GM18502 (cell line): ENCODE measurements around the gene ADH1A.
"Not testable (repeated sequence)": the region's sequence is repeated elsewhere in the genome, so short reads cannot be mapped to it uniquely, and the experiment has no call there.

ENCODE experiments used
- ATAC-seq: cut with Tn5 transposase; IDR thresholded peaks from one replicate; pipeline ENCODE4 v1.9.1; 2021; ENCODE audit warnings: mild to moderate bottlenecking; ENCODE audit not compliant: unreplicated experiment, poor library complexity

The ADH1A gene

DNA sequence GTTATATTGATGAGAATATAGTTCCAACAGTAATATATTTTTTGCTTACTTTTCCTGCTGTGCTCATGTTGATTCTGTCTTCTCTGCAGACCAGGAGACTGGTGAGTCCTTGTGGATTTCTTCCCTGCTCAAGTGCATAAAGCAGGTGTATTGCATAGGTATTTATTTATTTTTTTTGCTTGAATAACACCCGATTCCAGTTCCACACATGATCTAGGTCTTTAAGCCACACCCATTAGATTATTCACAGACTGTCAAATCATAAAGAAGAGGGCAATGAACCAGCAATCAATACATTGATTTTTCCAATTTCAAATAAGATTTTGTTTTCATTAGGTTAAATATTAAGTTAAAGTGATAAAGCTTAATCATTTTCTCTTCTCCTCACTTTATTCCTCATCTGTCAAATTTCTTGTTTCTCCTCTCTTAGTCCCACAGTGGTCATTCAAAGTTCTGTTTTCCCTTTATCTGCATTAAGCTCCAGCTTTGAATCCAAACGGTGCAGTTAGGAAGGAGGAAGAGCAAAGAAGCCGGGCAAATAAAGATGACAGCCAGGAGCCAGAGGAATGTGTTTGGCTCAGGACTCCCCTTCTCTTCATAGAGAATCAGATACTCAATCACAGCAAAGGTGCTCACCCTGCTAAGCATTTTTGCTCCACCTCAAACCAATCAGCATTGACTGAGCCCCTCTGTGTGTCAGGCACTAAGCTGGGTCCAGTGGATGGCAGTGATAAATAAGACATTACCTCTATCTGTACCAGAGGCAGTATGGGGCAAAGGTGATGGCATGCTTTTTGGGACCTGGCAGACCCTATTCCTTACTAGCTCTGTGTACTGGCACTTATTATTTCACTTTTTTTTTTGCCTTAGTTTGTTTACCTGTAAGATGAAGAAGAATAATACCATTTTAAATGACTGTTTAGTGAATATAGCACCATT, at the start of gene ADH1A:
Gene ADH1A (minus strand): TSS at position 138 of the 939 bp plus-strand sequence. CDS start 71 bp downstream, at position 67.
- no peak for ATAC-seq

DNA sequence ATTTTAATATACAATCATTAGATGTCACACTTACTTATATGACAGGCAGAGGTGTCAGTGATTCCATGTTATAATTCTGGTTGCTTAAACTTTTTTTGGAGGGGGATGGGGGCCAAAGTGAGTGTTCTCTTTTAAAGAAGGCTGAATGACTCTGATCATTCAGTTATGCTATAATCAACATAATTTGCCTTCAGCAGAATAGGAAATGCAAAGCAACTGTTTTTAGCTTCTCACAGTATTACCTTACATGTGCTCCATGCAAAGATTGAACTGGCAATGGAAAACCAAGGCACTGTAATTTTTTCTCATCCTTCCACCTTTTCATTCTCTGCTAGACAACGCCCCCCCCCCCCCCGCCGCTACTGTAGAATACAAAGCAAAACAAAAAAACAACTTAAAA, 48.4 kb upstream of the ADH1A start:
- ATAC-seq = no peak

DNA sequence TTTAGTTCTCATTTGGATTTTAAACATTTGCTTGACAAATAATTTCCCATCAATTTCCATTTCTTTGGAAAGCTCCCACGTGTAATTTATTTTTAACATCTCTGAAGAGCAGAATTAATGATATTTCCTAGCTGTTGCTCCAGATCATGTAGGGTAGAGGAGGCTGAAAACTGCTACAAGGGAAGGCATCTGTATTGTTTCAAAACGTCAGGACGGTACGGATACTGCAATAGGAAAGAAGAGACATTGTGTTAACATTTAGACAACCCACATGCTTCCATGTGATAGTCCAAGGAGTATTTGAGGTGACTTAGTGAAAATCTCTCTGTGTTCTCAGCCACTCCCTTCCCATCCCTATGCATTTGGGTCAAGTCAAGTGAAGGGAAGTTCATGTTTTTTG, 45.8 kb upstream of the ADH1A start:
- ATAC-seq = no peak

DNA sequence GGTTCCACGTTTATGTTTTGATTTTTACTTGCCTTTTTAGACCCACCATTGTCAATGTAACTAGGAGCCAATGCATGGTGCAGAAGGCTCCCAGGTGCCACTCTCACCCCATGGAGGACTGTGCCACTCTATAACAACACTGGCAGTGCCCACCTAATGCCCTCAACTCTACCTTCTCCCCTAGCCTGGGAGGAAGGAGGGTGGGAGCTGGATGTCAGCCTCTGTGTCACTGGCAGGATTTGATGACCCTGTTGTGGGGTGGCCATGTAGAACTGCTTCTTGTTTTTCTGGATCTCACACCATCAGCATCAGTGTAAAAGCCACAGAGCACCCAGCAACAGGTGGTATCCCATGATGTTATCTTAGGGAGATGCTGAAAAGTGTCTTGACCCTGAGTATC, 44.1 kb upstream of the ADH1A start:
- no peak for ATAC-seq

DNA sequence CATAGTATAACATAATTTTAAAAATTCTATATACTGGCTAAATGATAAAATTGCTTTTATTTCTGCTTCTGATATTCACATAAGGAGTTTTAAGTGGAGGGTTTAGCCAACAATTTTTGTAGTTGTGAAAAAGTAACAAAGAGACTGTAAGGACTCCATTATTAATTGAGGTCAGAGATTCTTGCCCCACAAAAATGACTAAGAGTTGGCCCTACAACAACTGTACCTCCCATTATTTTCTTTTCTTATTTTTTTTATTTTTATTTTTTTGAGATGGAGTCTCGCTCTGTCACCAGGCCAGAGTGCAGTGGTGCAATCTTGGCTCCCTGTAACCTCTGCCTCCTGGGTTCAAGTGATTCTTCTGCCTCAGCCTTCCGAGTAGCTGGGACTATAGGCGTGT, 39.9 kb upstream of the ADH1A start:
- no peak for ATAC-seq

DNA sequence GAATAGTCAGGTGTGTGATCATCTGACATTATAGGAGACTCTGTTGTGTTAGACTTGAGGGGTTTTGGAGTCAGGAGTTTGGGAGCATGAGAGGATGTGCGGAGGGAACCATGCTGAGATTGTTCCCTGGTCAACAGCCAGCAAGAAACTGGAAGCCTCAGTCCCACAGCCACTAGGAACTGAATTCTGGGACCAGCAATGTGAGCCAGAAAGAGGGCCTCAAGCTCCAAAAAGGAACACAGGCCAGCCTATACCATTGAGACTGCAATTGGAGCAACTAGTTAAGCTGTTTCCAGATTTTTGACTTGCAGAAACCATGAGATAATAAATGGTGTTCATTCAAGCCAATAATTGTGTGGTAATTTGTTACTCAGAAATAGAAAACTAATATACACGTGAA, 39.1 kb upstream of the ADH1A start:
- ATAC-seq = no peak

DNA sequence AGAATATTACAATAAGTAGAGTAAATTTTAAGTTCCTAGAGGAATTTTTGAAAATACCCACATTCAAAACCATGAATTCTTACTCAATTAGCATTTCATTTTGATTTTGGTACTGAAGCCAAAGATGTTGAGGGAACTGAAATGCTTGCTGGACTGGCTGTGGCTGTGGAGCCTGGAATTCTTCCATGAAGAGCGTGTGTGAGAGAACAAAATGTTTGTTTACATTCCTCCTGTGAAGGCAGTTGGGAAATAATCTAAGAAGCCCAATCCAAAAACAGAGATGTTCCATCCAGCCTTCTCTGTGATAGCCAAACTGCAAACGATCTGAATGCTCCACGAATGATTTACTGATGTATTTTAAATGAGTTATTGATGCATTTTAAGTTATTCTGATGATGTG, 34.2 kb upstream of the ADH1A start:
- ATAC-seq = no peak

DNA sequence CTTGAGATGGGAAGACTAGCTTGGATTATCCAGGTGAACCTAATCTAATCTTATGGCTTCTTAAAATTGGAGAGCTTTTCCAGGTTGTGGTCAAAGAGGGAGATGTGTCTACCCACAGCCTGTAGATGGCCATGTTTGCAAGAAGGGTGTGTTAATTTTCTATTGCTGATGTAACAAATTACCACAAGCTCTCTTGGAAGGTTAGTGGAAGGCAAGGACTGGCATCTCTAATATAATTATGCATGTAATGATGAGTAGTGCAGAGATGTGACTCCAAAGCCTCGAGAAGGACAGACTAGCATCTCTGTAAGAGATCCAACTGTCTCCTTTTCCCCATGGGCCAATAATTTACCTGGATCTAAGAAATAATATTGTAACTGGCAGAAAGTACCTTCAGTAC, 33.6 kb upstream of the ADH1A start:
- ATAC-seq = no peak

DNA sequence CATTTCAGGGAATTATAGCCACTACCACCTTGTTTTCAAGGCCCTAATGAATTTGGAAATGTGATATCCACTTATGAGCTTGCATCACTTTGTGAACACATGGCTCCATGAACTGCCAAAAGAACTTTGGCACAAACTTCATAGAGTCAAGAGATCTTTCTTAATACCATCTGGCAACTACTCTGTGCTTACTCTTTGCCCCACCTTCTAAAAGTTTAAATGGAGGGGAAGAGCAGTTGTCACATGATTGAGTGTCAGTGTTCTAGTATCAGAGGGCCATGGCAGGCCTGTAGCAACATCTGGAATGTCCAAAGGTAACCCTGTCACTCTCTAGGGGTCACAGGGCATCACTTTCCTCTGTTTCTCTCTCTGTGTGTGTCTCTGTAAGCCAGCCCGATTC, 33.0 kb upstream of the ADH1A start:
- no peak for ATAC-seq

DNA sequence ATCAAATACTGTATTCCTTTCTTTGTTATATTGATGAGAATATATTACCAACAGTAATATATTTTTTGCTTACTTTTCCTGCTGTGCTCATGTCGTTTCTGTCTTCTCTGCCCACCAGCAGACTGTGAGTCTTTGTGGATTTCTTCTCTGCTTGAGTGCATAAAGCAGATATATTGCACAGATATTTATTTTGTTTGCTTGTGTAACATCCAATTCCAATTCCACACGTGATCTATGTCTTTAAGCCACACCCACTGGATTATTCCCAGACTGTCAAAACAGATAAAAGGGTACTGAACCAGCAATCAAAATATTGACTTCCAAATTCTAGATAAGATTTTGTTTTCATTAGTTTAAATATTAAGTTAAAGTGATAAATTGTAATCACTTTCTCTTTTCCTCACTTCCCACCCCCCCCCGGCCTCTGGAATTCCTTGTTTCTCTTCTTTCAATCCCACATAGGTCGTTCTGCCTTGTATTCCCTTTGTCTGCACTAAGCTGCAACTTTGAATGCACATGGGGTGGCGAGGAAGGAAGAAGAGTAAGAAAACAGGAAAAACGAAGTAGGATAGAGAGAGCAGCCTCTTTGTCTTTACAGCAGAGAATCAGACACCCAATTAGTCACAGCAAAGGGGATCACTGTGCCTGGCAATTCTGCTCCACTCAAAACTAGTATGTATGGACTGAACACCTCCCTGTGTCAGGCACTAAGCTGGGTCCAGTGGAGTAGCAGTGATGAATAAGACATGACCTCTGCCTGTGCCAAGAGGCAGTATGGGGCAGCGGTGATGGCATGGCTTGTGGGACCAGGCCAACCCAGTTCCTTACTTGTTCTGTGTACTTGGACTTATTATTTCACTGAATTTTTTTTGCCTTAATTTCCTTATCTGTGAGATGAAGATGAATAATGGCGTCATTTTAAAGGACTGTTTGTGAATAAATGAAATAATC, 30.7 kb upstream of the ADH1A start, which contains the start of gene ADH1B:
Gene ADH1B (minus strand): TSS at position 161 of the 951 bp plus-strand sequence. CDS start 70 bp downstream, at position 91.
- no peak for ATAC-seq

DNA sequence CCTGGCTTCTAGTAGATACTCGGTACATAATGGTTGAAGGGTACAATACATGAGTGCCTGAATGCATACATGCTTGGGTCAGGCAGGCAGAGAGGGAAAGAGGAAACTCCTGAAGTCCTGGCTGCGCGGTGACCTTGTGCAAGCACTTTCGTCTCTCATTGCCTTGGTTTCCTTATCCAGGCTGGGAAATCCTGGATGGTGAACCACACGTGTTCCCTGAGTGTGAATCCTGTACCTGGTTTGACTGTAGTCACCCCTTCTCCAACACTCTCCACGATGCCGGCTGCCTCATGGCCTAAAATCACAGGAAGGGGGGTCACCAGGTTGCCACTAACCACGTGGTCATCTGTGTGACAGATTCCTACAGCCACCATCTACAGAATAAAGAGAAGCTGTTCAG, 27.0 kb upstream of the ADH1A start:
- ATAC-seq = not testable (repeated sequence)

DNA sequence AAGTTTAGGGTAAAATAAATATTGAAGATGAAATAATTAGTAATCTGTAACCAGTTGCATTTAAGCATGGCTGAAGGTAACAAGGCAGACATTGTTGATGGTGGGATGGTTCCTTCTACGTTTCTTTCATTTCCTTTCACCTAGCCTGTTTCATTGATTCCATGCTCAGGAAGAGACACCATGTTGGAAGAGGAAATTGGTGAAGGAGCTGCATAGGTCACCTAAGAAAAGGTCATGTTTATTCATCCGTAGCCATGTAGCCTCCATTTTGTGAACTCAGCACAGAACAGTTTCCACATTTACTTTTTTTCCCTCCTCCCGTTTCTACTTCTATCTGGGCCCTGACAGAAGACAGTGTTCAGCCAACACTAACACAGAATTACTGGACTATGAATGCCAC, 26.6 kb upstream of the ADH1A start:
- no peak for ATAC-seq

DNA sequence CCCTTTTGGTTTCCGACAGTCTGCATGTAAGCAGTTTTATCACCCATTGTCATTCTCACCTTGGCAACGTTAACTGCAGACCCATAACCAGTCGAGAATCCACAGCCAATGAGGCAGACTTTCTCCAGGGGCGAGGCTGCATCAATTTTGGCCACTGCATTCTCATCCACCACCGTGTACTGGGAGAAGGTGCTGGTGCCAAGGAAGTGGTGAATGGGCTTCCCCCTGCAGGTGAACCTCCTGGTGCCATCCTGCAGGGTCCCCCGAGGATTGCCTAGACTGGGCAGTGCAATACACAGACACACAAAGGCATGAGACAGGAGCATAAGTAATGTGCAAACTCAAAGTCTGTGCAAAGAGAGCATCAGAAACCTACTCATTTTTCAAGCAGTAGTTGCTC, 25.1 kb upstream of the ADH1A start:
- no peak for ATAC-seq

DNA sequence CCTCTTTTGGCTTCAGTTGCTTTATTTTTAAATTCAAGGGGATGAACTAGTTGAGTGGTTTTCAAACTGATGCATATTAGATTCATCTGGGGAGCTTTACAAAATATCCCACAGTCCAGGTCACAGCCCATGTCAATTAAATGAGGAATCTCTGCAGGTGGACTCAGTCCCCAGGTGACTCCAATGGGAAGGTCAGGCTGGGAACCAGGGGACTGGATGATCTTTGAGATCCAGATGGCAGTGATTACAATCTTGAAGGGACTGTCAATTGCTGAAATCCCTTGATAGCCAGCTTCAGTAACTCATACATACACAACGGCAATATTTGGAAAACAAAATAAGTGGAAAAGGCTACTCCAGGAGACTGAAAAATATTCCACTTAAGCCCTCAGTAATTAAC, 23.4 kb upstream of the ADH1A start:
- ATAC-seq = no peak

DNA sequence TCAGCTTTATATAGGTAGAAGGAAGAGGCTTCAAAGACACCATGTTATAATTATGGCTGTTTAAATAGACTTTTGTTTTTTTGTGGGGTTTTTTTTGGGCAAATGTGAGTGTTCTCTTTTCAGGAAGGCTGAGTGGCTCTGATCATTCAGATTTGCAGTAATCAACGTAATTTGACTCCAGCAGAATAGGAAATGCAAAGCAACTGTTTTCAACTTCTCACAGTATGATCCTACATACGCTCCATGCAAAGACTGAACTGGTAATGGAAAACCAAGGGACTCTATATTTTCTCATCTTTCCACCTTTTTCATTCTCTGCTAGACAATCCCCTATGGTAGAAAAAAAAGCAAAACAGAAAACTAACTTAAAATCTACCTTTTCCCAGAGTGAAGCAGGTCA, 19.6 kb upstream of the ADH1A start:
- ATAC-seq = no peak

DNA sequence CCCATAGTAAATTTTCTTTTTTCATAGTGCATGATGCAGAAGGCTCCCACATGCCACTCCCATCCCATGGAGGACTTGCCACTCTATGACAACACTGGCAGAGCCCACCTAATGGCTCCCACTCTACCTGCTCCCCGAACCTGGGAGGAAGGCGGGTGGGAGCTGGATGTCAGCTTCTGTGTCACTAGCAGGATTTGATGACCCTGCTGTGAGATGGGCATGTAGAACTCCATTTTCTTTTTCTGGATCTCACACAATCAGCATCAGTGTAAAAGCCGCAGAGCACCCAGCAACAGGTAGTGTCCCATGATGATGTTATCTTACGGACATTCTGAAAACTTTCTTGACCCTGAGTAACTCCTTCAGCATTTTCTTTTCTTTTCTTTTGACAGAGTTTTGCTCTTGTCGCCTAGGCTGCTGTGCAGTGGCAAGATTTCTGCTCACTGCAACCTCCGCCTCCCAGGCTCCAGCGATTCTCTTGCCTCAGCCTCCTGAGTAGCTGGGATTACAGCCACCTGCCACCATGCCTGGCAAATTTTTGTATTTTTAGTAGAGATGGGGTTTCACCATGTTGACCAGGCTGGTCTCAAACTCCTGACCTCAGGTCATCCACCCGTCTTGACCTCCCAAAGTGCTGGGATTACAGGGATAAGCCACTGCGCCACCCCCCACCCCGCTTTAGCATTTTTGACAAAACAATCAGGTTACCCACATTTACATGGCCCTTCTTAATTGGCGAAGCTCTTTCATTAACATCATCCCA, 15.0 kb upstream of the ADH1A start:
- no peak for ATAC-seq

DNA sequence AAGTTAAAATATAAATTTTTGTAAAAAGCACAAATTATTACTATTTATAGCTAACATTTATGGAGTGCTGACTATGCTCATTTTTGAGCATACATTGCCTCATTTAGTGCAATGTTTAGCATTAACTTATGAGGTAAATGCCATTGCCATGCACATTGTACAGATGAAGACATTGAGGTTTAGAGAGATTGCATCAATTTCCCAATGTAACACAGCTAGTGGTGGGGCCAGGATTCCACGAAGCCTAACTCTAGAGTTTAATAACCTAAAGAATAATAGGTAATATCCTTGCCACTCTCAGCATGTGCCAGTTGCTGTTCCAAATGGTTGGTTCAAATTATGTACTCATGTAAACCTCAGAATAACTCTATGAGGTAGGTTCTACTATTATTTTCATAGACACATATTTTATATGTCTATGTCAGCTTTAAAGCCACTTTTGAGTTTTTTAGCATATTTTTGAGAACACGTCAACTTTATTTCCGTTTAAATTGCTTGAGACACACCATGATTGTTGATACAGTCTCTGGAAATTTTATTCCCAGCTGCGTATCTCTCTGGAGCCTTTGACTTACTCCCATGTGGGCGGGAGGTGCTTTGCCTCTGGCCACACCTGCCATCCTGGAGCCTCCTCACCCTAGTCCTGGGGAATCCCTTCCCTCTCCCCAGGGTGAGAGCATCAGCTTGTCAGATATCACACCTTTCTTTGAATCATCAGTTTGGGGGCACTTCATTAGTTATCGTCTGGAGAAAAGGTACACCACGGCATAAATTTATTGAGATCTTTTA, 10.8 kb upstream of the ADH1A start:
- no peak for ATAC-seq

DNA sequence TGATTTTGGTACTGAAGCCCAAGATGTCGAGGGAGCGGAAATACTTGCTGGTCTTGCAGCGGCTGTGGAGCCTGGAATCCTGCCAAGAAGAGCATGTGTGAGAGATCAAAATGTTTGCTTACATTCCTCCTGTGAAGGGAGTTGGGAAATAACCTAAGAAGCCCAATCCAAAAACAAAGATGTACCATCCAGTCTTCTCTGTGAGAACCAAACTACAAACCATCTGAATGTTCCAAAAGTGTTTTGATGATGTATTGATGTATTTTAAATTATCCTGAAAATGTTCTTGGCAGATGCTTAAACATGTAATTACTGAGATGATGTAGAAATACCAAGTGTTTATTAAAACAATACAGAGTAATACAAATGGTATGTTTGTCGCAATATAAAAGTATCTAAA, 10.1 kb upstream of the ADH1A start:
- no peak for ATAC-seq

DNA sequence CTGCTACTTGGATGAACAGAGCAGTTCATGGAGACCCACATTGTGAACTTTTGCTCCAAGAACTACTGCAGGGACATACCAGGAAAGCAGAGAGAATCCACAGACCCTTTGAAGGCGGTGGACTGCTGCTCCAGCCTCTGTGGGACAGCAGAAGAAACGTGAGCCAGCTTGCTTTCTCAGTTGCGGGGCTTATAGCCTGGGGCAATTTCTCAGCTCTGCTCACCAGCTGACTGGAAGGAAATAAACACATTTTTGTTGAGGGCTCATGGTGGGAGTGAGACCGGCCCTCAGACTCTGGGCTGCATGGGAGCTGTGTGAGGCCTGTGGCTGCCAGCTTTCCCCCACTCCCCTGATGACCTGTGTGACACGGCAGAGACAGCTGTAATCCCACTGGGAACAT, 2.6 kb upstream of the ADH1A start:
- no peak for ATAC-seq

DNA sequence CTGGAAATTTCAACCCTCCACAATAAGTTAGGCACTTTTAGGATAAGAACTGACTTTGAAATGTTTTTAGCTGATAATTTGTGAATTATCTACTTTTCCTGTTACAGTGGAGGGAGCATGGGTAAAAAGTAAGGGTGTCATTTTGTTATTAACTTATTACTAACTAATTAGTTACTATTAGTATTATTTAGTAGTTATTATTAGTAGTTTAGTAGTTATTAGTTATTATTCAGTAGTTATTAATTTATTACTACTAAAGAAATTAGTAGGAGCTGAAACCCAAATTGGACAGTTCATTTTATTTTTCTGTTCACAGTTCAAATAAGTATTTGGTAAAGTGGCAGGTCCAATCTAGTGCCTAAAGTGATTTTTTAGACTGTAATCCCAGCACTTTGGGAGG, 5.4 kb downstream of the ADH1A start:
- ATAC-seq = no peak
